Measurements from ENCODE around the gene USP21. TPM values are rescaled to one million over a fixed set of nuclear protein-coding genes. Genes with fewer than 3 reads are reported as not detected.

The USP21 gene
- total and polyA plus RNA-seq, 2 of the 8 experiments (the other 6 are each of a cell fraction or from before 2014, with no cell fraction given), result 23.9 to 36.3 TPM

DNA sequence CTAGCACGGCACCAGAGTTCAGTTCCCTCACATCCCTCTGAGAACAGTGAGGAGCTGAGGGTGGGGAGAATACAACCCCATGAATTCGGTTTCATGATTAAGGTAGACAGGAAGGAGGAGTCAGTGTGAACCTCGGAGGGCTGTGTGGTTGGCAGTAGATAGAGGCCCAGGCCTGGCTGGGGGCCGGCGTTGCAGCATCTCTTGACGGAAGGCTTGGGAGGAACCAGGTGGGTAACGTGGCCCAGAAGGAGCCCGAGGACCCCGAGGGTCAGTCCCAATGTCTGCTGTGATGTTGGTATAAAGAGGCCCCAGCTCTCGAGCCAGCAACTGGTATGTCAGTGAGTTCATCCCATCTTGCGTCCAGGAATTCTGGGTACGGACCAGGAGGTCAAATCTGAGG, 12.4 kb downstream of the USP21 start (continued):
- TF ChIP-seq, protein P1, sequence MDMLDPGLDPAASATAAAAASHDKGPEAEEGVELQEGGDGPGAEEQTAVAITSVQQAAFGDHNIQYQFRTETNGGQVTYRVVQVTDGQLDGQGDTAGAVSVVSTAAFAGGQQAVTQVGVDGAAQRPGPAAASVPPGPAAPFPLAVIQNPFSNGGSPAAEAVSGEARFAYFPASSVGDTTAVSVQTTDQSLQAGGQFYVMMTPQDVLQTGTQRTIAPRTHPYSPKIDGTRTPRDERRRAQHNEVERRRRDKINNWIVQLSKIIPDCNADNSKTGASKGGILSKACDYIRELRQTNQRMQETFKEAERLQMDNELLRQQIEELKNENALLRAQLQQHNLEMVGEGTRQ (IDR thresholded peaks at IDR 0.05; ENCODE audit: low read length), result no peak
- no peak for TF ChIP-seq SIRT6 (IDR thresholded peaks at IDR 0.05; ENCODE audit: low read length)
- no peak for TF ChIP-seq CEBPB (IDR thresholded peaks at IDR 0.05; ENCODE audit: low read depth, low read length)
- no peak for TF ChIP-seq TCF12 (IDR thresholded peaks at IDR 0.05; ENCODE audit: low read depth, low read length)
- TF ChIP-seq SAP30 (IDR thresholded peaks at IDR 0.05; ENCODE audit: insufficient read depth, insufficient replicate concordance, low read length), result no peak
- TF ChIP-seq SP2 (IDR thresholded peaks at IDR 0.05; ENCODE audit: low read length), result no peak
- no peak for TF ChIP-seq EZH2 (IDR thresholded peaks at IDR 0.05; ENCODE audit: low read depth, low read length, severe bottlenecking)
